HCT116 (cell line): Measurements from ENCODE around the gene KYNU.

Source experiments
- POLR2A ChIP-seq: IDR thresholded peaks from 2 replicates; pipeline ENCODE4 v1.7.0; 2011; ENCODE audit warnings: borderline replicate concordance; ENCODE audit not compliant: insufficient read depth, insufficient read length; ENCODE audit errors: extremely low read depth
- POLR2AphosphoS5 ChIP-seq: IDR thresholded peaks from 2 replicates; pipeline ENCODE4 v1.6.1; 2011; ENCODE audit warnings: mild to moderate bottlenecking, low read depth, low read length, moderate library complexity
- SP1 ChIP-seq: IDR thresholded peaks from 2 replicates; pipeline ENCODE4 v1.6.1; 2012; ENCODE audit warnings: low read depth
- ZFX ChIP-seq: fragments of 450-650 bp; IDR thresholded peaks from 2 replicates; pipeline ENCODE4 v1.6.1; 2017
- TF ChIP-seq, protein P1 (sequence below), 3 experiments: fragments of 200-600 bp in 1 of 3; sonication (generic) in 1 of 3; IDR thresholded peaks in 2 of 3; conservative IDR thresholded peaks in 1 of 3; 2 replicates each; pipeline ENCODE4 v1.5.1; 2012 to 2017; ENCODE audit warnings: low read depth in 2 of 3, low read length in 2 of 3, antibody characterized with exemption in 1 of 3, borderline replicate concordance in 1 of 3, control low read depth in 1 of 3, mild to moderate bottlenecking in 1 of 3, mixed read lengths in 1 of 3, mixed run types in 1 of 3, moderate library complexity in 1 of 3; ENCODE audit not compliant: insufficient read depth in 1 of 3

DNA sequence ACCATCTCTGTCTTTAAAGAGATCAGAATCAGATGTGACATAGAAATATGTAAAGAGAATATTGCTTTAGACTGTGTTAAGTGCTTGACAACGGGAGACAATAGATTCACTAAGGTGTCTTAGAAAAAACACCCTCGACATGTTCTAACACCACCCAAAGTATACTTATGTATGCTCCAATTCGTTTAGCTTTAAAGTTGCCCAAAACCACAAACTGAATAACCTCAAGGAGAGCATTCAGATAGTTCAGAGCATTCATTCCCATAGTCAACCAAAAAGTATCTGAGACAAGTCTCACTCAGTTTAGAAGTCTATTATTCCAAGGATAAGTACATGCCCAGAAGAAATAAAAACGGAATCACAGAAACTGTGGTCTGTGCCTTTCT lies 96.4 kb downstream of the KYNU start:
- TF ChIP-seq, protein P1, sequence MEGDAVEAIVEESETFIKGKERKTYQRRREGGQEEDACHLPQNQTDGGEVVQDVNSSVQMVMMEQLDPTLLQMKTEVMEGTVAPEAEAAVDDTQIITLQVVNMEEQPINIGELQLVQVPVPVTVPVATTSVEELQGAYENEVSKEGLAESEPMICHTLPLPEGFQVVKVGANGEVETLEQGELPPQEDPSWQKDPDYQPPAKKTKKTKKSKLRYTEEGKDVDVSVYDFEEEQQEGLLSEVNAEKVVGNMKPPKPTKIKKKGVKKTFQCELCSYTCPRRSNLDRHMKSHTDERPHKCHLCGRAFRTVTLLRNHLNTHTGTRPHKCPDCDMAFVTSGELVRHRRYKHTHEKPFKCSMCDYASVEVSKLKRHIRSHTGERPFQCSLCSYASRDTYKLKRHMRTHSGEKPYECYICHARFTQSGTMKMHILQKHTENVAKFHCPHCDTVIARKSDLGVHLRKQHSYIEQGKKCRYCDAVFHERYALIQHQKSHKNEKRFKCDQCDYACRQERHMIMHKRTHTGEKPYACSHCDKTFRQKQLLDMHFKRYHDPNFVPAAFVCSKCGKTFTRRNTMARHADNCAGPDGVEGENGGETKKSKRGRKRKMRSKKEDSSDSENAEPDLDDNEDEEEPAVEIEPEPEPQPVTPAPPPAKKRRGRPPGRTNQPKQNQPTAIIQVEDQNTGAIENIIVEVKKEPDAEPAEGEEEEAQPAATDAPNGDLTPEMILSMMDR (IDR thresholded peaks at IDR 0.05 in 2 of 3, conservative IDR thresholded peaks at IDR 0.05 in 1 of 3; ENCODE audit: borderline replicate concordance in 1 of 3, insufficient read depth in 1 of 3, low read depth in 2 of 3, low read length in 2 of 3), result no peak
- TF ChIP-seq ZFX (no peak), POLR2A (no peak), SP1 (no peak), POLR2AphosphoS5 (no peak)
